ENCODE results near the gene ATP5F1D.

DNA sequence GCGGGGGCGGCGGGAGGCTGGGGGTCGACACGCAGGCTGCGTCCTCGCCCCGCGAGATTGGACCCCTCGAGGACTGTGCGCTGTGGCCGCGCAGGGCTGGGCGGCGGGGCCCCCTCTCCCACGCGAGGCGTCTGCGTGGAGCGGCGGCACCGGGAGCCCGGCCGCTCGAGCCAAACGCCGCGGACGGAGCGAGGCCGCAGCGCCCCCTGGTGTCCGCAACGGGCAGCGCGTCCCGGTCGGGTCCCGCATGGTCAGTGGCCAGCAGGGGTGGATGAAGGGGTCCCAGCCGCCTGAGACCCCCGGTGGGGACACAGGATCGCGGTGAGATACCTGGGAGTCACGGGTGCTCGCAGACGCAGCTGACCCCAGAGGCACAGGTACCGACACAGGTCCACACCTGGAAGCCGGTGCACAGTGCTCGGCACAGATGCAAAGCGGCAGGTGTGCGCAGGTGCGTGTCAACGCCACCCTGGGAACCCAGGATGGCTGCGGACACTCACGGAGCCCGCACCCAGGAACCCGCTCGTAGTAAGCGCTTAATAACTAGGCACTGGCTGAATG lies 25.4 kb downstream of the ATP5F1D start:
- TF ChIP-seq POLR2A (IDR thresholded peaks at IDR 0.05; ENCODE audit: low read depth, low read length) (no peak), POLR2AphosphoS5 (IDR thresholded peaks at IDR 0.05; ENCODE audit: low read depth, low read length) (no peak), TAF1 (IDR thresholded peaks at IDR 0.05; ENCODE audit: low read depth, low read length) (no peak)
